BE2C (cell line): Measurements from ENCODE around the gene BIK.

ENCODE experiments used
- DNase-seq: peaks from one replicate; pipeline ENCODE4 v3.0.0-alpha.2; 2020
- H3K27me3 ChIP-seq: fragments of 250-450 bp; sonication (Bioruptor Pico); 2 replicates; pipeline ENCODE4 v1.5.1; 2020; ENCODE audit warnings: mild to moderate bottlenecking
- H3K36me3 ChIP-seq: fragments of 250-450 bp; sonication (Bioruptor Pico); 2 replicates; pipeline ENCODE4 v1.5.1; 2020; ENCODE audit warnings: mild to moderate bottlenecking
- H3K4me1 ChIP-seq: fragments of 250-450 bp; sonication (Bioruptor Pico); 2 replicates; pipeline ENCODE4 v1.5.1; 2020
- H3K4me3 ChIP-seq: 2 replicates; pipeline ENCODE4 v1.5.1; 2011; ENCODE audit warnings: low read depth, low read length
- H3K9me3 ChIP-seq: fragments of 250-450 bp; sonication (Bioruptor Pico); 2 replicates; pipeline ENCODE4 v1.5.1; 2020
- TF ChIP-seq, protein P1 (sequence below): IDR thresholded peaks from 2 replicates; pipeline ENCODE4 v1.5.1; 2012; ENCODE audit warnings: mild to moderate bottlenecking, low read depth, low read length

BIK gene

DNA sequence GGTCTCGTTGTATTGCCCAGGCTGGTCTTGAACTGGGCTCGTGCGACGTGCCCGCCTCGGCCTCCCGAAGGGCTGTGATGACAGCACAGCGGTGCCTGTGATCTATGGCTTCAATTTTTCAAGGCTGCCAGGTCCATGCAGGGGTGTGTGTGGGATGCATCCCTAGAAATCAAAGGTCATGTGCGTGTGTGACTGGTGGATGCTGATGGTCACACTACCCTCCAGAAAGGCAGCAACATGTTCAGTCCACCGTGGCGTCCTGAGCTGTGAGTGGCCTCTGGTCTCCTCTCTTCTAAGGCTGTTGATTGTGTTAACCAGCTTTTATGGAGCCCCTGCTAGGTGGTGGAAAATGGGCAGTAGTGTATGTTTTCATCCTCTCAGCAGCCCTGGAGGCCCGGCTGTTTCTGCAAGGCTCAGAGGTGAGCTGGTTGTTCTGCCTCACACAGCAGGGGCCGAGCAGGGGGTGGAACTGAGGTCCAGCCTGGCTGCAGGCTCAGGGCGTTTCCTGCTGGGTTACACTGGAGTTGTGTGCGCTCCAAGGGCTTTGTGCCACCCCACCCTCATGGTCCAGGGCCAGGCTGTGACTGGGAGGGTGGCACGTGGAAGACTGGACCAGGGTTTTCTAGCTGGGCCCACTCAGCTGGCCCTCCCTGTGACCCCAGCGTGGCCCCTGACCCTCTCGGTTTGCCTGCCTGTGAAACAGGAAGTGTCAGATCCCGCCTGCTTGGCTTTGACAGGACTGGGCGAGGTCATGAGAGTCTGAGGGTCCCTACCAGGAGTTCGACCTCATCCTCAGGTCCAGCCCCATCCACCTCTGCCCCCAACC is 7.7 kb downstream of the BIK start:
- Histone ChIP-seq H3K27me3 (no peaks in the 10 kb centered on the region; the same call in 1 of the 2 replicates), H3K4me1 (0 out of 2 replicates have a peak, but pooled peaks cover 2% of the 10 kb centered on the region), H3K36me3 (no peaks in the 10 kb centered on the region), H3K4me3 (no peak overlapping the region), H3K9me3 (no peaks in the 10 kb centered on the region)
- DNase-seq = no peak
- TF ChIP-seq, protein P1, sequence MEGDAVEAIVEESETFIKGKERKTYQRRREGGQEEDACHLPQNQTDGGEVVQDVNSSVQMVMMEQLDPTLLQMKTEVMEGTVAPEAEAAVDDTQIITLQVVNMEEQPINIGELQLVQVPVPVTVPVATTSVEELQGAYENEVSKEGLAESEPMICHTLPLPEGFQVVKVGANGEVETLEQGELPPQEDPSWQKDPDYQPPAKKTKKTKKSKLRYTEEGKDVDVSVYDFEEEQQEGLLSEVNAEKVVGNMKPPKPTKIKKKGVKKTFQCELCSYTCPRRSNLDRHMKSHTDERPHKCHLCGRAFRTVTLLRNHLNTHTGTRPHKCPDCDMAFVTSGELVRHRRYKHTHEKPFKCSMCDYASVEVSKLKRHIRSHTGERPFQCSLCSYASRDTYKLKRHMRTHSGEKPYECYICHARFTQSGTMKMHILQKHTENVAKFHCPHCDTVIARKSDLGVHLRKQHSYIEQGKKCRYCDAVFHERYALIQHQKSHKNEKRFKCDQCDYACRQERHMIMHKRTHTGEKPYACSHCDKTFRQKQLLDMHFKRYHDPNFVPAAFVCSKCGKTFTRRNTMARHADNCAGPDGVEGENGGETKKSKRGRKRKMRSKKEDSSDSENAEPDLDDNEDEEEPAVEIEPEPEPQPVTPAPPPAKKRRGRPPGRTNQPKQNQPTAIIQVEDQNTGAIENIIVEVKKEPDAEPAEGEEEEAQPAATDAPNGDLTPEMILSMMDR = no peak

- H3K9me3 ChIP-seq = no peaks in the 10 kb centered on the region
- H3K4me3 ChIP-seq = no peak overlapping the region
- H3K27me3 ChIP-seq = no peaks in the 10 kb centered on the region; the same call in 1 of the 2 replicates
- no peaks in the 10 kb centered on the region for H3K36me3 ChIP-seq
- H3K4me1 ChIP-seq = 0 out of 2 replicates have a peak, but pooled peaks cover 2% of the 10 kb centered on the region
- DNase-seq = peak; percentile 75
- TF ChIP-seq, protein P1 = no peak
These were observed 8.5 kb downstream of the BIK start for GRCh38 chr22:43118953-43119458.

DNA sequence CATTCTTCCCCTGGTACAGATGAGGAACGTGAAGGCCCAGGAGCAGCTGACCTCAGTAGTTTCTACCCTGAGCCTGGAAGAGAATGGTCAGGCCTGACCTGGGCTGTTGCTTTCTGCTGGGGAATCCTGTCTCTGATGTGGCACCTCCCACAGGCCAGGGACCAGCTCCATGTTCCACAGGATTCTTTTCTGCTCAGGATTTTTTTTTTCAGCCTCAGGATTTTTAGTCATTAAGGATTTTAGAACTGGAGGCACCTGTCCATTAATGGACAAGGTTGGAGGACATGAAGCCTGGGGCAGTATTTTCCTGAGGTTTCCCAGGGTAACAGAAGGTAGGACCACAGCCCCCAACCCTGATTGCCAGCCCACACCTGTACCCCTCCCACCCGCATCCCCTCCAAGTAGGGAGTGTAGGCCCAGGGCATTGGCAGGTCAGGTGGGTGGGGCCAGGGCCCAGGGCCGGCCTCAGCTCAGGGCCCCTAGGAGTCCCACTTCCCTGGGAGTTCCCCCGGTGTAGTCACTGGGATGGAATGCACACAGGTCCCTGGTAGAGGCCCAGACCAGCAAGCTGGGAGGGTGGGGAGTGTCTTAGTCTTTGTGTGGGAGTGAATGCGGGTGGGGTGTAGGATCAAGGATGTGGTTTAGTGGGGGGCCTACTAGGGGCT is 16.1 kb downstream of the BIK start:
- Histone ChIP-seq H3K27me3 (no peaks in the 10 kb centered on the region), H3K9me3 (no peaks in the 10 kb centered on the region), H3K4me3 (no peak overlapping the region), H3K36me3 (peaks cover 5% of the 10 kb centered on the region), H3K4me1 (no peaks in the 10 kb centered on the region)
- TF ChIP-seq, protein P1 = no peak
- DNase-seq = no peak

DNA sequence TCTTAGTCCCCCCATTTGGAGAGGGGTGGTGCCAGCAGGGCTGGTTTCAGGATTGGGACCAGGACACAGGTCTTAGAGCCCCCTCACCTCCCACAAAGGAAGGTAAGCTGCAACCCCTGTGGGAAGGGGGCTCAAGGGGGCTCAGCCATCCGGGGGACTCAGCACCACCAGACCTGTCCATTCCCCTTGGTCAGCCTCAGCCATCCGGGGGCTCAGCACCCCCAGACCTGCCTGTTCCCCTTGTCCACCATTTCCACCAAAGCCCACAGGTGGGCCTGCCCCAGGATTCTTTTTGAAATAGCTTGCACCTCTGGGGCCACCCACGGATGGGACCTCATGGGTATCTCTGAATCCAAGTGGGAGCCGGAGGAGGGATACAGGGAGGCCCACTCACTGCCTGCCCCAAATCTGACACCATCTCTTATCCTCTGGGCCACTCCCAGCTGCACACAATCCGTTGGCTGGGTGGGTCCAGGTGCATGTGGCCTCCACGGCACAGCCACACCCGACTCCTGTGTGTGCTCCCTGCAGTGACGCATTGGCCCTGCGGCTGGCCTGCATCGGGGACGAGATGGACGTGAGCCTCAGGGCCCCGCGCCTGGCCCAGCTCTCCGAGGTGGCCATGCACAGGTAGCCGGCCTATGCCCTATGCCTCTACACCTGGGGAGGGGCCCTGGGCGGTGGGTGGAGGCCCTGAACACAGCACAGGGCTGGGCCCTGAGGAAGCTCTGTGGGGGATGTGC is 16.8 kb downstream of the BIK start:
- no peak for DNase-seq
- H3K4me1 ChIP-seq = no peaks in the 10 kb centered on the region

GRCh38 chr22:43128116-43128515 is 17.6 kb downstream of the BIK start:
- DNase-seq = no peak
- Histone ChIP-seq H3K4me3 (no peak overlapping the region), H3K36me3 (peaks cover 17% of the 10 kb centered on the region), H3K9me3 (no peaks in the 10 kb centered on the region), H3K27me3 (no peaks in the 10 kb centered on the region), H3K4me1 (no peaks in the 10 kb centered on the region)
- TF ChIP-seq, protein P1 = no peak

More for the DNA sequence above, 16.8 kb downstream of the BIK start:
- no peaks in the 10 kb centered on the region for H3K9me3 ChIP-seq
- no peak overlapping the region for H3K4me3 ChIP-seq
- TF ChIP-seq, protein P1 = no peak
- H3K27me3 ChIP-seq = no peaks in the 10 kb centered on the region
- H3K36me3 ChIP-seq = peaks cover 12% of the 10 kb centered on the region
